ENCODE data around the gene POLN. TPM values are rescaled to one million over a fixed set of nuclear protein-coding genes. Genes with fewer than 3 reads are reported as not detected.
A peak's percentile ranks its signal among the peaks of the same experiment; 100 is the strongest.

Gene POLN
- total and polyA plus RNA-seq, 2 of the 4 experiments (the other 2 are of a cell fraction): 0.63 to 0.72 TPM

GRCh38 chr4:2138846-2139500 is 102.9 kb downstream of the POLN start:
- Histone ChIP-seq H3K36me3 (ENCODE audit: control insufficient read depth, insufficient read depth, low read length) (no peaks in the 10 kb centered on the region), H3K4ac (ENCODE audit: low read depth, low read length) (no peak overlapping the region), H3K27me3 (ENCODE audit: control insufficient read depth, insufficient read depth, low read length) (peaks cover 6% of the 10 kb centered on the region), H4K5ac (ENCODE audit: low read depth, low read length) (no peak overlapping the region), H3K4me1 (ENCODE audit: control insufficient read depth, insufficient read depth, low read length) (peaks cover 2% of the 10 kb centered on the region; the same call in 1 of the 2 replicates), H2AK5ac (ENCODE audit: low read depth, low read length) (no peak overlapping the region), H3K9me1 (ENCODE audit: insufficient read depth, low read length) (no peaks in the 10 kb centered on the region), H4K91ac (ENCODE audit: insufficient read depth, low read depth, low read length) (no peak overlapping the region), H3K27ac (ENCODE audit: insufficient read depth, low read length) (no peak overlapping the region), H2BK20ac (ENCODE audit: low read depth, low read length) (no peak overlapping the region), H2BK5ac (ENCODE audit: low read depth, low read length, poor library complexity, severe bottlenecking) (no peak overlapping the region), H3K18ac (ENCODE audit: low read depth, low read length) (no peak overlapping the region), H3K9me3 (ENCODE audit: control insufficient read depth, insufficient read depth, low read length) (no peaks in the 10 kb centered on the region), H4K20me1 (ENCODE audit: insufficient read depth, low read length) (no peaks in the 10 kb centered on the region; the same call in 1 of the 2 replicates), H3K56ac (ENCODE audit: extremely low read depth, insufficient read depth, low read length) (no peak overlapping the region), H3K23ac (ENCODE audit: low read depth, low read length) (no peak overlapping the region), H3K14ac (replicated peaks; ENCODE audit: low read depth, low read length) (no peak overlapping the region), H3K9ac (ENCODE audit: low read depth, low read length) (no peak overlapping the region), H2AK9ac (replicated peaks; ENCODE audit: low read depth, low read length, poor library complexity) (no peak overlapping the region), H3K79me1 (ENCODE audit: low read depth in 1 of 2, low read length in 2 of 2) (no peaks in the 10 kb centered on the region), H4K8ac (ENCODE audit: low read depth in 2 of 2, low read length in 2 of 2) (no peak overlapping the region), H3K4me2 (ENCODE audit: low read depth, low read length) (no peak overlapping the region), H2AFZ (replicated peaks; ENCODE audit: low read length, poor library complexity) (peak overlapping the region; percentile 65), H2BK15ac (ENCODE audit: low read depth, low read length) (no peak overlapping the region), H3K4me3 (ENCODE audit: insufficient read depth, low read depth, low read length) (no peak overlapping the region), H2BK120ac (ENCODE audit: low read depth, low read length) (no peak overlapping the region)
- in situ Hi-C loops (cut with MboI; ENCODE audit: low sequenced_read_pairs) (no loop called here), dilution Hi-C loops (cut with HindIII; ENCODE audit: low sequenced_read_pairs, unreplicated experiment) (no loop called here), intact Hi-C loops (cut with micrococcal nuclease) (no loop called here)
- no TSS peak for BruUV-seq (replicated peaks)
- ATAC-seq (ENCODE audit: low read depth) (no peak), DNase-seq (no peak)
- 43% methylated on average over 7 of the region's 11 CpGs; no CpG with 5 or more reads in 1 of the 2 experiments for WGBS, 2 experiments (ENCODE audit: extremely low coverage in 2 of 2, insufficient read length in 1 of 2)
- POLR2A ChIA-PET (ENCODE audit: unreplicated experiment): no interaction called here
- CTCF ChIA-PET: no interaction called here
- TF ChIP-seq CEBPB (IDR thresholded peaks at IDR 0.05; ENCODE audit: low read depth, low read length) (no peak), RCOR1 (IDR thresholded peaks at IDR 0.05; ENCODE audit: insufficient replicate concordance, low read length) (no peak), CTCF (conservative IDR thresholded peaks at IDR 0.05; ENCODE audit: low read depth, low read length) (no peak), POLR2A (IDR thresholded peaks at IDR 0.05; ENCODE audit: low read depth, low read length) (no peak), ELK1 (IDR thresholded peaks at IDR 0.05; ENCODE audit: borderline replicate concordance, low read depth, low read length) (no peak), RAD21 (IDR thresholded peaks at IDR 0.05; ENCODE audit: low read length) (no peak), MXI1 (IDR thresholded peaks at IDR 0.05; ENCODE audit: borderline replicate concordance, low read depth, low read length) (no peak), USF2 (IDR thresholded peaks at IDR 0.05; ENCODE audit: low read depth, low read length) (no peak), NFE2L2 (IDR thresholded peaks at IDR 0.05; ENCODE audit: low read depth, low read length) (no peak), SMC3 (IDR thresholded peaks at IDR 0.05; ENCODE audit: low read depth, low read length) (no peak), CHD1 (IDR thresholded peaks at IDR 0.05; ENCODE audit: low read depth, low read length) (no peak), FOS (IDR thresholded peaks at IDR 0.05; ENCODE audit: low read depth, low read length) (no peak), BHLHE40 (IDR thresholded peaks at IDR 0.05; ENCODE audit: low read depth, low read length) (no peak), MAFK (IDR thresholded peaks at IDR 0.05; ENCODE audit: low read depth, low read length) (no peak), MAZ (IDR thresholded peaks at IDR 0.05; ENCODE audit: borderline replicate concordance, low read depth, low read length) (no peak), RFX5 (IDR thresholded peaks at IDR 0.05; ENCODE audit: low read depth, low read length) (no peak)

Data from IMR-90 (cell line).